GM10266 (cell line): ENCODE data around the gene RETREG2.
A peak's percentile ranks its signal among the peaks of the same experiment; 100 is the strongest.

Experiments used
- DNase-seq: peaks from one replicate; pipeline ENCODE4 v3.0.0; 2012; ENCODE audit errors: extremely low spot score
- TF ChIP-seq, protein P1 (sequence below): IDR thresholded peaks from 2 replicates; pipeline ENCODE4 v1.5.1; 2012; ENCODE audit warnings: mild to moderate bottlenecking, low read depth; ENCODE audit not compliant: control insufficient read depth, insufficient read depth; ENCODE audit errors: missing control alignments

The RETREG2 gene

DNA sequence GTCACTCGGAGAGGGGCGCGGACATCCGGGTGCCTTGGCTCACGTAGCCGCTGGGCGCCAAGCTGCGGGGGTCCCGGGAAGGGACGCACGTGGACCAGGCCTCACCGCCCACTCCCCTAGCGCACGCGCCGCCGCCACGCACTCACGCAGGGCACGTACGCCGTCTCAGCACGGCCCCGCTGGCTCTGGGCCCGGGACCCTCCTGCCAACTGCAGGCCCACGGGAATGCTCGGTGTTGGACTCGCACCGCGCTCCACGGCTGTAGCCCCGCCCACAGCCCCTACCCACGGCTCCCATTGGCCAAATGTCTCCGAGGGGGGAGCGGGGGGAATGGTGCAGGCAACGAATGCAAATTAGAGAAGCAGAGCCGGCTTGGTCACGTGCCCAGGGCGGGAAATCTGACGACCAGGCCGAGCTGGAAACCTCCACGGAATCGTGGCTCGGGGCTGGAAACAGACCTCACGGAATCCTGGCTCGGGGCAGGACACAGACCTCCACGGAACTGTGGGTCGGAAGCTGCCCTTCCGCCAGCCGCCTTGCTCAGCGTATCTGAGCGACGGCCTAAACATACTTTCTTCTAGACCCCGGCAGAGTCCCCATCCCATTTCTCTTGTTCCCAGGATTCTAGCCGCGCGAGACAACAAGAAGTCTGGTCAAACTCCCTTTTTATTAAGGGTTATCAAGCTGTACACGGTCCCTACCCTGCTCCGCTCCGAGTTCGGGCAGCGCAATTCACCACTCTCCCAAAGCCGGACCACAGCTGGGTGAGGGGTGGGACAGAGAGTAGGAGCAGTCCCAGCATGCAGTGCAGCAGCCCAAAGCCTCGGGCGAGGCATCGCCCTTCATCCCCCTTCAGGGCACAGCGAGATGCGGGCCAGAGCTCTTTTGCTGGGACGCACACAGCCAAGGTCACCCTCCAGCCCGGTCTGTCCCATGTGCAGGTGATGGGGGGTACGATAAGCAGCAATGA is 40.9 kb downstream of the RETREG2 start, which contains the start of gene ABCB6:
TSS of gene ABCB6 (minus strand) at position 227 of the 970 bp plus-strand sequence. CDS start 285 bp downstream, outside the sequence.
- DNase-seq = peak; percentile 94
- TF ChIP-seq, protein P1, sequence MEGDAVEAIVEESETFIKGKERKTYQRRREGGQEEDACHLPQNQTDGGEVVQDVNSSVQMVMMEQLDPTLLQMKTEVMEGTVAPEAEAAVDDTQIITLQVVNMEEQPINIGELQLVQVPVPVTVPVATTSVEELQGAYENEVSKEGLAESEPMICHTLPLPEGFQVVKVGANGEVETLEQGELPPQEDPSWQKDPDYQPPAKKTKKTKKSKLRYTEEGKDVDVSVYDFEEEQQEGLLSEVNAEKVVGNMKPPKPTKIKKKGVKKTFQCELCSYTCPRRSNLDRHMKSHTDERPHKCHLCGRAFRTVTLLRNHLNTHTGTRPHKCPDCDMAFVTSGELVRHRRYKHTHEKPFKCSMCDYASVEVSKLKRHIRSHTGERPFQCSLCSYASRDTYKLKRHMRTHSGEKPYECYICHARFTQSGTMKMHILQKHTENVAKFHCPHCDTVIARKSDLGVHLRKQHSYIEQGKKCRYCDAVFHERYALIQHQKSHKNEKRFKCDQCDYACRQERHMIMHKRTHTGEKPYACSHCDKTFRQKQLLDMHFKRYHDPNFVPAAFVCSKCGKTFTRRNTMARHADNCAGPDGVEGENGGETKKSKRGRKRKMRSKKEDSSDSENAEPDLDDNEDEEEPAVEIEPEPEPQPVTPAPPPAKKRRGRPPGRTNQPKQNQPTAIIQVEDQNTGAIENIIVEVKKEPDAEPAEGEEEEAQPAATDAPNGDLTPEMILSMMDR = no peak

DNA sequence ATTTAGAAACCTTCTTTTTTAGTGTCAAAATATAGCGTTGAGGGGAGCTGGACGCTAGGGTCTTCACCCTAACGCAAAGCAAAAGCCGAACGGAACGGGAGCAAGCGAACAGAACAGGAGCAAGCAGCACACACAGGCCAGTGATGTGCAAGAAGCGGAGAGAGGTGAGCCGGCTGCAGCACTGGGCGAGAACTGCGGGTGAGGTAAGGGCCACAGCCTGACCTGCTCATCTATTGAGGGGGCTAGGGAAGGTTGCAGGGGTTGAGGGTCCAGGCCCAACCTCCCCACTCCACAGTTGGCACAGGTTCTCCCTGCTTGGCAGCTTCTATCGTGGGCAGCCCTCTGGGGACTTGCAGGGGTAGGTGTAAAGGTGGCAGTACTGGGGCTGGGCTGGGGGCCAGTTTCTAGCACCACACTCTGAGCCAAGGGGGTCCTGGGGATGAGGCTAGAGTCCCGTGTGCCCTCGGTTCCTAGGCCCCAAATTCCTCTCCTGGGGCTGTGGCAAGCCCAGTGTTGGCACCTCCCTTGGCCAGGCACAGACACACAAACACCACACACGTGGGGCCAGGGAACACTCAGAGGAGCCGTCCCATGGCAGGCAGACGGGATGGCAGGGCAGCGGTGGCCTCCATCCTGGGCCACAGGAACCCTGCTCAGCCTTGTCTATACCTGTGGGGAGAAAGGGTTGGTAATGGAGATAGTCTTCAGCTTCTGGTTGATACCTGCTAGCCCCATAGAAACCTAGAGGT is 41.9 kb downstream of the RETREG2 start:
- no peak for DNase-seq
- TF ChIP-seq, protein P1 = no peak

DNA sequence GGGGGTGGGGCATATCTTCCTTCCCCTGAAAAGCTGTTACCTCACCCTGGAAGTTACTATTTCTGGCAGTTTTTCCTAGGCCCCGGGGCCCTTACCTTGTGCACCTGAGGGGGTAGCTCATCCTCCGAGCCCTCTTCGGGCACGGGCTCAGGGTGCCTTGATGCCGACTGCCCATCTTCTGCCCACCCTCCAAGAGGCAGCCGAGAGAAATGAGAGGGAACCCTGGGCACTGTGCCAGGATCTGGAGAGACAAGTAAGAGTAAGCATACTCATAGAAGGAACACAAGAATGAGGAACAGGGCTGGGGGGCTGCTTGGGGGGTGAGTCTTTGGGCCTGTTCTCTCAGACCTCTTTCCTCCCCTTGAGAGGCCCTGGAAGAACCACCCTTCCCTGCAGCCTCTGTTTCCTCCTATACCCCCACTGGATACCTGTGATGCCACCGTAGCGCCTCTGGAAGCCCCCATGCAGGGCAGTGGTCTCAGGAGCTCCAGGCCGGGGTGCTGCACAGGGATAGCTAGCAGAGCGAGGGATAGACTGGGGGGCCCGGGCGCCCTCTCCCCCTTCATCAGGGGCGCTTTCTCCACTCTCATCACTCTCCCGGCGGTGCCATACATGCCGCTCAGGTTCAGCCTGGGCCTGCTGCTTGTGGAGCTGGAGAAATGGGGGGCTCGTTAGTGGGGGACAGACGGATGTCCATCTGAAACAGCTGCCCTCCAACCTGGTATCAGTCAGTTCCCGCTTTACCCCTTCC is 42.8 kb downstream of the RETREG2 start:
- DNase-seq = no peak
- TF ChIP-seq, protein P1 = no peak

DNA sequence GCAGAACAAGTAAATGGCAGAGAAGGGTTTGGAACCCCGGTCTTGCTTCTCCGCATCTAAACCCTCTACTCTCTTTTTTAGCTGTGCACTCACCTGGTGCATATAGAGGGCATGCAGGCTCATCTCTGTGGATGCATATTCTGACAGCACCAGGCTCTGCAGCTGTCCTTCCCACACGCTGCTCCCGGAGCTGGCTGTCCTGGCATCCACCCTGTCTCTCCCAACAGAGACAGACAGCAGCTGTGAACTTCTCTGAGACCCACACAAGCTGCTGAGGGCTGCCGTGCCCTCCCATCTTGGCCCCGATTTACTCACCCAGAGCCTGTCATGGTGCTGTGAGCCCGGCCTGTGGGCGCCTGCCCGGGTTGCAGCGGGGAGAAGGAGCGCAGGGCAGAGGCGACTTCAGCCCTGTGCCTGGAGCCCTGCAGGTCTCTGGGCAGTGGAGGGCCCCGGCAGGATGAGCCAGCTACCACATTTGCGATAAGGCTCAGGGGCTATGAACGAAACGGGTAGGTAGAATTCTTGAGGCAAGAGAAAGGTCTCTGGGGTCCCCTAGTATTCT is 44.0 kb downstream of the RETREG2 start:
- no peak for DNase-seq
- TF ChIP-seq, protein P1 = no peak

DNA sequence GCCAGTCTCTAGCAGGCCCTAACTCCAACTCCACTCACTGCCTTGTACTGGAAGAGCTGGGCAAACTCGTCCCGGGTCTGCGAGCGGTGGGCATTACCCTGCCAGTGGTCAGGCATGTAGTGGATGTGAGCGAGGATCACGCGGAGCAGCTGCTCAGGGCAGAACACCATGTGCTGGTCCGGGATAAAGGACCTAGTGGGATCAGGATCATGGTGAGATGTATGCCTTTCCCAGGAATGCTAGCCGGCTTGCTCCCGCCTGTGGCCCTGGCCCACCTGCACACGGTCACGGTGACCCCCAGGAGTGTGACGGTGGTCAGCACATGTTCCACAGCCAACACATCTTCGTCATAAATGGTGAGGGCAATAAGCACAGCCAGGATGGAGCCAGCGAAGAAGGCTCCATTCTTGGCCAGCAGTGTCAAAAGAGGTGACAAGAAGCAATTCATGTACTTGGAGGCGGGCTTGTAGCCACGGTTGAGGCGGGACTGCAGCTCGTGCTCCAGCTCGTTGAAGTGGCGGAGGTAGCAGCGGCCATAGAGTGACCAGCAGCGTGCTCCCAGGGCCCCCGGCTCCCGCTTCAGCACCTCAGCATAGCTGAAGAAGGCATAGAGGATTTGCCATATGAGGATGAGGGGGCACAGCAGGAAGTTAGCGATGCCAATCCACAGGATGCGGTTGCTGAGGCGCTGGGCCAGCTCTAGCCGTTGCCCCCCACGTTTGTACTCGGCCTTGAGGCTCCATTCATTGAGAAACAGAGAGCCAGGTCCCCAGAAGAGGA is 45.9 kb downstream of the RETREG2 start:
- TF ChIP-seq, protein P1 = no peak
- no peak for DNase-seq

DNA sequence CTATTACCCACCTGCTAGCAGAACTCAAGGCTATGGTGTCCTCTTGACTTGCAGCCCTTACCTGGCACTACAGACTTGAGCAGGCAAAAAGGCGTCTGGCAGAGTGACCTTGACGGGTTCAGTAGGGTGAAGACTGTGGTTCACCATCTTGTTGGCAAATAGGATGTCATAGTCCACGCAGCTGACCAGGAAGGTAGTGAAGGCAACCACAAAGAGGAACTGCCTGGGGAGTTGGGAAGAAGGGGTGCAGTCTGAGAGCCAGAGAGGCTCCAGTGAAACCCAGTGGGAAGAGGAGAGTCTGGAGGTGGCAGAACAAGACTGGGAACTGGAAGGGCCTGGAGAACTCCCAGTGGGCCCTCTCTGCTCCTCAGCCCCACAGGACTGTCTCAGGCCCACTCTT is 47.3 kb downstream of the RETREG2 start:
- TF ChIP-seq, protein P1 = no peak
- no peak for DNase-seq
